Large intestine (tissue), 1 donor: ENCODE results near the gene GDPD2. TPM values are rescaled to one million over a fixed set of nuclear protein-coding genes. Genes with fewer than 3 reads are reported as not detected.

Experiments
- polyA plus RNA-seq: library from polyadenylated mRNA; unstranded; fragments of 120-200 nt; gene quantifications from one replicate; pipeline ENCODE4 v1.2.1, GENCODE V29; 2013

GDPD2 gene
- polyA plus RNA-seq, 1 donor, result 19.9 TPM

Other genes with a start within 250 kb of the GDPD2 start
- not detected for gene DGAT2L6, start 245.8 kb upstream of the GDPD2 start, polyA plus RNA-seq
- 0.18 TPM for gene AWAT1, start 188.7 kb upstream of the GDPD2 start, polyA plus RNA-seq
- 2.6 TPM for gene P2RY4, start 163.1 kb upstream of the GDPD2 start, polyA plus RNA-seq
- 0.43 TPM for gene ARR3, start 155.0 kb upstream of the GDPD2 start, polyA plus RNA-seq
- 0.69 TPM for gene RAB41, start 141.1 kb upstream of the GDPD2 start, polyA plus RNA-seq
- gene PDZD11, start 133.4 kb upstream of the GDPD2 start, polyA plus RNA-seq, result 48.6 TPM
- gene KIF4A, start 133.2 kb upstream of the GDPD2 start, polyA plus RNA-seq, result 7.7 TPM
- gene DLG3, start 21.5 kb downstream of the GDPD2 start, polyA plus RNA-seq, result 37.4 TPM